Measurements from ENCODE around the gene HELZ.

Gene HELZ

GRCh38 chr17:67024736-67025135 lies 220.3 kb downstream of the HELZ start:
- DNase-seq (ENCODE audit: low spot score): no peak

GRCh38 chr17:67022451-67022810 lies 222.6 kb downstream of the HELZ start:
- no peak for DNase-seq (ENCODE audit: low spot score)

GRCh38 chr17:67021743-67022450 lies 223.1 kb downstream of the HELZ start:
- DNase-seq (ENCODE audit: low spot score): no peak

DNA sequence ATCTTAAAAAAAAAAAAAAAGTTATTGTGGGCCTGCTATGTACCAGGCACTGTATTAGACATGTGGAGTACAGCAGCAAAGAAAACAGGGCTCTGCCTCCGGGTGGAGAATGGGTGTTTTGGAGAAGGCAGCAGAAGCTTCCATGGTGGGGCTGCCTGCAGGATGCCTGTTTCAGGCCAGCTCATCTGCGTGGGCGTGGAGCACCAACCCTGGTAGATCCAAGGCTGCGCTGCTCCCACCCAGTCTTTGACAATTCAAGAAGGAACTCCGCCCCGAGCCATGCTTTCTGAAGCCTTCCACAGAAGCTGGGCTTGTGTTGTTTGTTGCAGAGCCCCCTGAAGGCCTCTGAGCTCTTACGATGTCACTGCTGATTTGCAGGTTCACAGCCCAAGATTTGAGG lies 223.8 kb downstream of the HELZ start:
- no peak for DNase-seq (ENCODE audit: low spot score)

All from hepatic stellate cell (primary cell).